Heart left ventricle (tissue), 16 donors: ENCODE data around the gene PUS3. TPM values are rescaled to one million over a fixed set of nuclear protein-coding genes. Genes with fewer than 3 reads are reported as not detected.
"Not testable (repeated sequence)": the region's sequence is repeated elsewhere in the genome, so short reads cannot be mapped to it uniquely, and the experiment has no call there.

Experiments used
- ATAC-seq, 4 donors: fragments of 200-7000 bp; cut with Tn5 transposase; one replicate each; pipeline ENCODE4 v1.9.1; 2020 to 2022; ENCODE audit warnings: moderate library complexity in 4 of 4, mild to moderate bottlenecking in 3 of 4, moderate number of reproducible peaks in 1 of 4
- DNase-seq, 5 donors: peaks; one replicate each; pipeline ENCODE4 v3.0.0-alpha.2; 2020
- H3K27ac ChIP-seq, 12 donors: fragments of 200-600 bp; sonication (generic) in 4 of 12; one replicate each; pipeline versions ENCODE4 v1.5.0 to v1.8.0; 2016 to 2022; ENCODE audit warnings: mild to moderate bottlenecking in 2 of 12
- H3K27me3 ChIP-seq, 9 donors: fragments of 200-600 bp; sonication (generic) in 2 of 9; one replicate each; pipeline versions ENCODE4 v1.5.1 to v1.8.0; 2016 to 2022; ENCODE audit warnings: mild to moderate bottlenecking in 3 of 9
- H3K36me3 ChIP-seq, 9 donors: fragments of 200-600 bp; sonication (generic) in 2 of 9; one replicate each; pipeline versions ENCODE4 v1.5.0 to v1.8.0; 2018 to 2022; ENCODE audit warnings: mild to moderate bottlenecking in 2 of 9
- H3K4me1 ChIP-seq, 12 donors: fragments of 200-600 bp; sonication (generic) in 4 of 12; one replicate each; pipeline versions ENCODE4 v1.5.0 to v1.8.0; 2016 to 2022; ENCODE audit warnings: mild to moderate bottlenecking in 3 of 12
- H3K4me3 ChIP-seq, 12 donors: fragments of 200-600 bp; sonication (generic) in 4 of 12; one replicate each; pipeline versions ENCODE4 v1.5.0 to v1.8.0; 2017 to 2022; ENCODE audit warnings: mild to moderate bottlenecking in 9 of 12, moderate library complexity in 4 of 12
- H3K9me3 ChIP-seq, 12 donors: fragments of 200-600 bp; sonication (generic) in 4 of 12; one replicate each; pipeline versions ENCODE4 v1.5.0 to v1.8.0; 2016 to 2022; ENCODE audit warnings: mild to moderate bottlenecking in 1 of 12
- CTCF ChIP-seq, 12 donors: fragments of 200-600 bp; sonication (generic) in 4 of 12; IDR thresholded peaks; one replicate each; pipeline versions ENCODE4 v1.5.0 to v1.8.0; 2018 to 2022; ENCODE audit warnings: antibody characterized with exemption in 12 of 12, mild to moderate bottlenecking in 5 of 12
- POLR2A ChIP-seq, 2 donors: fragments of 450-650 bp; IDR thresholded peaks; one replicate each; pipeline ENCODE4 v1.6.1; 2017; ENCODE audit warnings: antibody characterized with exemption in 2 of 2, mild to moderate bottlenecking in 2 of 2, moderate library complexity in 2 of 2
- WGBS, 4 donors: extraction: QIAGEN DNeasy Blood & Tissue Kit in 2 of 4; methylation state at CpG; one replicate each; pipeline versions ENCODE4 v1.1.5 to v1.1.7; 2013 to 2018; 5-methylcytosine and 5-hydroxymethylcytosine counted together
- intact Hi-C, 10 donors: fragments of 100-400 bp; cut with DNase I; formaldehyde crosslinking; loops; one replicate each; pipeline versions ENCODE4 v1.11.1 to v1.14.2; 2022
- polyA plus RNA-seq, 2 donors: library from polyadenylated mRNA; stranded (reverse); fragments of 200-250 nt; gene quantifications; one replicate each; pipeline ENCODE4 v1.2.3, GENCODE V29; 2013
- total RNA-seq, 9 donors: library from RNA; depleted of rRNA in 2 of 9; stranded (reverse); fragments of >200 nt in 2 of 9; fragmentation: NEBNext Ultra II Directional in 3 of 9; extraction: Animal tissue kit (Norgen Biotek cat#: 25700) in 3 of 9; gene quantifications; one replicate each; pipeline versions ENCODE4 v1.1.0 to v1.2.4, GENCODE V29; 2016 to 2023
- donor health status: ischemic (EF 13 %, LVEDD 7.1; RV severe dilation, severe dysfunction).
- donor health status: healthy with polysubstance abuse.
- donor health status: DM: no; HTN: yes; CAD: no.
- donor health status: DM: no; HTN: no; CAD: no.
- donor health status: ischemic (EF 25% LVEDD 6.9; RV normal size, moderate dysfunction).
- donor health status: ischemic (EF 25% LVEDD 5.7; RV mildly dilated, moderate dysfunction).
- donor health status: healthy.
- donor health status: DM: yes; HTN: yes; CAD: no.
- donor health status: ischemic (EF 35%, LVEDD 5.7; RV mildly dilated, moderate dysfunction).
- donor health status: nonischemic (EF 11% LVEDD 7.7; RV severe dilation, severe dysfunction).
- donor health status: DM: yes; HTN: yes; CAD: no.
- donor health status: PGD.
- donor health status: ischemic (EF 29% LVEDD 5.4; RV normal size, mild dysfunction).
- donor health status: nonischemic (EF 23%, LVEDD 6.1; RV moderate dilation, normal function).

Gene PUS3
- total and polyA plus RNA-seq, 11 donors, result 5.4 to 11.0 (median 8.3) TPM

- DNase-seq (peak in 1 of 5 donors; percentile 29), ATAC-seq (no peak)
- peak in 10 of 12 donors; percentile 7 to 48 (median 30) for TF ChIP-seq CTCF (IDR thresholded peaks at IDR 0.05)
- no peak for TF ChIP-seq POLR2A (IDR thresholded peaks at IDR 0.05)
- Histone ChIP-seq H3K27ac (no peak overlapping the region), H3K4me1 (no peaks in the 10 kb centered on the region), H3K27me3 (no peaks in the 10 kb centered on the region), H3K9me3 (no peaks in the 10 kb centered on the region), H3K4me3 (no peak overlapping the region), H3K36me3 (no peaks in the 10 kb centered on the region)
- intact Hi-C loops, result loop anchor here in 8 of 10 donors (5.0 to 10.0 kb wide), 6 partner anchors 244 to 917 kb away; partner anchors contain the start of genes CHEK1 (in 4 of the 8), CCDC15 (in 1 of the 8) and EI24 (in 1 of the 8)
- WGBS, 4 donors, result 69 to 81% (median 77%) methylated on average over 10 of the region's 10 CpGs
Observed at GRCh38 chr11:125871391-125872137, 31.4 kb downstream of the PUS3 start.

GRCh38 chr11:125869521-125869920 lies 33.5 kb downstream of the PUS3 start:
- DNase-seq (no peak), ATAC-seq (no peak)
- 69 to 78% (median 74%) methylated on average over 2 of the region's 2 CpGs for WGBS, 4 donors
- Histone ChIP-seq H3K27ac (no peak overlapping the region), H3K27me3 (no peaks in the 10 kb centered on the region), H3K9me3 (no peaks in the 10 kb centered on the region), H3K36me3 (no peaks in the 10 kb centered on the region), H3K4me1 (no peaks in the 10 kb centered on the region), H3K4me3 (no peak overlapping the region)
- intact Hi-C loops, result no loop called here
- TF ChIP-seq CTCF (IDR thresholded peaks at IDR 0.05) (no peak), POLR2A (IDR thresholded peaks at IDR 0.05) (no peak)

- intact Hi-C loops, H3K4me3 ChIP-seq: not testable (repeated sequence)
- WGBS, 4 donors, result 88 to 95% (median 93%) methylated on average over 4 of the region's 4 CpGs
Observed at GRCh38 chr11:125865354-125865753, 37.7 kb downstream of the PUS3 start.

GRCh38 chr11:125862786-125863185 lies 40.2 kb downstream of the PUS3 start:
- ATAC-seq, DNase-seq, H3K36me3 ChIP-seq, H3K4me3 ChIP-seq, intact Hi-C loops, H3K9me3 ChIP-seq, H3K27me3 ChIP-seq, H3K27ac ChIP-seq, H3K4me1 ChIP-seq: not testable (repeated sequence)
- WGBS, 4 donors, result 92 to 94% methylated on average over 33 of the region's 33 CpGs; no CpG with 5 or more reads in 2 of the 4 donors

More at GRCh38 chr11:125865354-125865753, 37.7 kb downstream of the PUS3 start:
- not testable (repeated sequence) for ATAC-seq, H3K27me3 ChIP-seq, H3K27ac ChIP-seq, H3K36me3 ChIP-seq, DNase-seq, H3K4me1 ChIP-seq, H3K9me3 ChIP-seq

- DNase-seq, H3K27ac ChIP-seq, H3K4me1 ChIP-seq, ATAC-seq, H3K36me3 ChIP-seq, H3K9me3 ChIP-seq, H3K4me3 ChIP-seq, H3K27me3 ChIP-seq, intact Hi-C loops: not testable (repeated sequence)
- 83 to 86% (median 85%) methylated on average over 4 to 9 of the region's 9 CpGs for WGBS, 4 donors
Observed at GRCh38 chr11:125857670-125858069, 45.3 kb downstream of the PUS3 start.
